GM18870 (cell line): ENCODE measurements around the gene SLC15A1.

Experiments
- ATAC-seq: cut with Tn5 transposase; IDR thresholded peaks from one replicate; pipeline ENCODE4 v1.9.1; 2021; ENCODE audit warnings: moderate library complexity; ENCODE audit not compliant: unreplicated experiment

SLC15A1 gene

DNA sequence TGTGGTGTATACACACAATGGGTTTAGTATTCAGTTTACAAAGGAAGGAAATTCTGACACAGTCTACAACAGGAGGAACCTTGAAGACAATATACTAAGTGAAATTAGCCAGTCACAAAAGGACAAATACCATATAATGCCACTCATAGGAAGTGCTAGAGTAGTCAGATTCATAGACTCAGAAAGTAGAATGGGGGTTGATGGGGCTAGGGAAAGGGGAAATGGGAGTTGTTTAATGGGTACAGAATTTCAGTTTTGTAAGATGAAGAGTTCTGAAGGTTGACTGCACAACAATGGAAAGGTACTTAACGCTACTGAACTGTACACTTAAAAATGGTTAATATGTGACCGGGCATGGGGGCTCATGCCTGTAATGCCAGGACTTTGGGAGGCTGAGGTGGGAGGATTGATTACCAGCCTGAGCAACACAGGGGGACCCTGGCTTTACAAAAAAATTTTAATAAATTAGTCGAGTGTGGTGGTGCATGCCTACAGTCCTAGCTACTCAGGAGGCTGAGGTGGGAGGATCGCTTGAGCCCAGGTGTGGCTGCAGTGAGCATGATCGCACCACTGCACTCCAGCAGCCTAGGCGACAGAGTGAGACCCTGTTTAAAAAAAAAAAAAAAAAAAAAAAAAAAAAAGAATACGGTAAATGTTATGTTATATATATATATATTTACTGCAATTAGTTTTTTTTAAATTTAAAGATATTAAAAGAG lies 45.0 kb downstream of the SLC15A1 start:
- no peak for ATAC-seq

DNA sequence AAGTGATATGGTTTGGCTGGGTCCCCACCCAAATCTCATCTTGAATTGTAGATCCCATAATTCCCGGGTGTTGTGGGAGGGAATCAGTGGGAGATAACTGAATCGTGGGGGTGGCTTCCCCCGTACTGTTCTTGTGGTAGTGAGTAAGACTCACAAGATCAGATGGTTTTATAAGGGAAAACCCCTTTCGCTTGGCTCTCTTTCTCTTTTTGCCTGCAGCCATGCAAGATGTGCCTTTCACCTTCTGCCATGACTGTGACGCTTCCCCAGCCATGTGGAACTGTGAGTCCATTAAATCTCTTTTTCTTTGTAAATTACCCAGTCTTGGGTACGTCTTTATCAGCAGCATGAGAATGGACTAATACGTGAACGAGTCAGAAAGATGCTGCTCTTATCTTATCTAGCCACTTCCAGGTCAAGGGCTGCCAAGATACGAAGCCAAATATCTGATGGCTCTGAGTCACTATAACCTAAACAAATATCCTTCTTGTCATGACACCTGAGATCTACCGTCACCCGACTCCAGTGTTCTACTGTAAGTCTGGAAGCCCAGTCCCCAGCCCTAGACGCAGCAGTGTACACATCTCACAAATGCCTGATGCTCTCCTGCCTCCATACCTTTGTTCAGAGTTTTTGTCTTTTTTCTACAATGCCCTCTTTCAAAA lies 45.9 kb downstream of the SLC15A1 start:
- ATAC-seq: no peak

GRCh38 chr13:98697791-98698190 lies 54.7 kb downstream of the SLC15A1 start:
- no peak for ATAC-seq

GRCh38 chr13:98693756-98694155 lies 58.7 kb downstream of the SLC15A1 start:
- ATAC-seq: no peak

DNA sequence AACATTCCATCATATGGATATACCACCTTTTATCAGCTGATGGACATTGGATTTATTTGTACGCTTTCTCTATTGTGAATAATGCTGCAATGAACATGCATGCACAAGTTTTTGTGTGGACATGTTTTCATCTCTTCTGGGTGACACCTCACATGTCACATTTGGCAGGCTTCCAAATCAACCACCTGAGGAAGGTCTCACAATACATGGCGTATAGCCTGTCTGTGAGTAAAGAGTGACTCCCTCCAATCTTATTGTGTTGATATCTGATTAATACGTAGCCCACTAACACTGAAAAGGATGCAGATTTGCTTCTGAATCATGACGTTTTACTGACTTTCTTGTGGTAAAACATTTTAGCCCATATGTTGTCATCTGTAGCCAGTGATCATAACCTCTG lies 61.1 kb downstream of the SLC15A1 start:
- no peak for ATAC-seq

DNA sequence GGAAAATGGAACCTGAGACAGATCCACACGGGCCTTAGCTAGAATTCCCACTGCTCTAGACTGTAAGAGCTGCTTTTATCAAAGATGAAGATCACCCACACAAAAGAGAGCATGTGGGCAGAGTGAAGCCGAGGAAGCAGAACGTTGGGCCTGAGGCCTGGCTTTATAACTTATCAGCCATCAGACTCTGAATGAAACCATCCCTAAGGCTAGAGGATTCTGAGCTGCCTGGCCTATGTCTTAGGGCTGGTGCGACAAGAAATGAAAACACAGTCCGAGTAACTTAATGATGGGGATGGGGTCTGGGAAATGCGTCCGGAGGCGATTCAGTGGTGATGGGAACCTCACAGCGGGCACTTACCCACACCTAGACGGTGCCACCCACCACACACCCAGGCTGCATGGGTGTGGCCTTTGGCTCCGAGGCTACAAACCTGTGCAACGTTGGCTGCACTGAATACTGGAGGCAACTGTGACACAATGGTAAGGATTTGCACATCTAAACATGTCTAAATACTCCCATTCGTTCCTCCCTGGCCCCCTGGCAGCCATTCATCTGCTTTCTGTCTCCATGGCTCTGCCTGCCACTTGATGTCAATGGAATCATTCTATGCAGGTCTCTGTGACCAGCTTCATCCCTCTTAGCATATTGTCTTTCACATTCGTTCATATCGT lies 62.0 kb downstream of the SLC15A1 start:
- ATAC-seq: no peak

DNA sequence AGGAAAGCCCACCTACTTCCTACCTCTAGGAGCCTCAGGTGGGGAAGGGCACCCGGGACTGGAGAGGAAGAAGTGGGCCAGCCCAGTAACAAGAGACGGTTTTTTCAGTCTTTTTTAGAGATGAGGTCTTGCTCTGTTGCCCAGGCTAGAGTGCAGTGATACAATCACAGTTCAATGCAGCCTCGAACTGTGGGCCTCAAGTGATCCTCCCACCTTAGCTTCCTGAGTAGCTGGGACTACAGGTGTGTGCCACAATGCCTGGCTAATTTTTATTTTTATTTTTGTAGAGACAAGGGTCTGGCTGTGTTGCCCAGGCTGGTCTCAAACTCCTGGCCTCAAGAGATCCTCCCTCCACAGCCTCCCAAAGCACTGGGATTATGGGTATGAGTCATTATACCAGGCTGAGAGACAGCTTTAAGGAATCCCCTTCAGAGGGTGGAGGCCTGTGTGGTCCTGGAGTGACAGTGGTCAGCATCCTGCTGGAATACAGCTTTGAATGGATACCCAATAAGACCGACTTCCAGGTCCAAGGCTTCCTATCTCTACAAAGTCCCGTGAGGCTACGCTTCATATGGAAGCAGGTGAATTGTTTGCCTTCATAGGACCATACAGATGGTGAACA lies 63.0 kb downstream of the SLC15A1 start:
- ATAC-seq: no peak

DNA sequence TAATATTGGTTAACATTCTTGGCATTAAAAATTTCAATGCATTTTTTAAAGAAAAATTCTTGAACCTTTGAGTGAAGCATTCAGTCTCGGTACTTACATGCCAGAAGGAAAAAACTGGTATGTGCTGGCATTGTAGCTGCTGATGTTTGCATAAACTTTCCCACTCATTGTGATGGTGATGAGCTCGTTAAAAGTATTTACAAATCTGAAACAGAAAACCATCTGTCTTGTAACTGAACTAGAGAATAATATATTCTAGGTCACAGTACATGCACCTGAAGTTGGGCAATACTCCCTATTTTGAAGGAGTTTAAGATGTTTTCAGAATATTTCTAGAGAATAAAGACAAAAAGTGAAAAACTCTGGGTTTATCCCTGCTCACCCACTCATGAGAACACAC lies 64.1 kb downstream of the SLC15A1 start:
- ATAC-seq: no peak

- ATAC-seq: no peak
These were observed 65.2 kb downstream of the SLC15A1 start for GRCh38 chr13:98687319-98687718.

GRCh38 chr13:98686270-98686669 lies 66.2 kb downstream of the SLC15A1 start:
- no peak for ATAC-seq

- no peak for ATAC-seq
These were observed 67.3 kb downstream of the SLC15A1 start for GRCh38 chr13:98685146-98685545.

DNA sequence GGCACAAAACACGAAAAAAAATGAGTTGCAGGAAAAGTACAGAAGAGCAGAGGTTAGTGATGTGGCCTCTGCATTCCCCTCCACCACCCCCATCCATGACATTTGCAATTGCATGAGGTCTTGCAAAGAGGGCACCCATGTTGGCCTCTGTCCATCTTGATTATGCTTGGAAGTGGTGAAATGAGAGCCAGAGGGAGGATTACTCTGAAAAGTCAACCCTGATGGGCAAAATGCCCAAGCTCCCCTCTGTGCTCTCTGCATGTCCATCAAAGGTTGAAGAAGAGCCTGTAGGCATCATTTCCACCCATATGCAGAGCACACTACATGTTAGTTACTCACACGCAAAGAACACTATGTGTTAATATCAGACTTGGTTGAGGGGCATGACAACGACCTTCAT lies 71.4 kb downstream of the SLC15A1 start:
- ATAC-seq: no peak

DNA sequence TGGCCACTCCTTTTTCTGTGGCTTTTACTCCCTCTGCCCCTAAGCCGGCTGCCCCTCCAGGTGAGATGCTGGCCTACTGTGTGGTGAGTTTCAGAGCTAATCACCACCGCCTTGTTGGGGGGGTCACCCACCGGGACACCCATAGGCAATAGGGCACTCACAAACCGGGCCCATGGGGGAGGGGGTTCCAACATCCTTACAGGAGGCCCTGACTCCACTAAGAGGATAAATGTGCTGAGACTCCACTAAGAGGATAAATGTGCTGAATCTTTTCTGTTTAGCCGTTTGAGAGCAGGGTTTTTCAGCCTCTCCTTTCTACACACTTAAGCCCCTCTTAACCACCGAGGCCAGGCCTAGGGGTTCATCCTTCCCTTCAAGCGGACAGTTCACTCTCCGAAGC lies 73.7 kb downstream of the SLC15A1 start:
- ATAC-seq: no peak

DNA sequence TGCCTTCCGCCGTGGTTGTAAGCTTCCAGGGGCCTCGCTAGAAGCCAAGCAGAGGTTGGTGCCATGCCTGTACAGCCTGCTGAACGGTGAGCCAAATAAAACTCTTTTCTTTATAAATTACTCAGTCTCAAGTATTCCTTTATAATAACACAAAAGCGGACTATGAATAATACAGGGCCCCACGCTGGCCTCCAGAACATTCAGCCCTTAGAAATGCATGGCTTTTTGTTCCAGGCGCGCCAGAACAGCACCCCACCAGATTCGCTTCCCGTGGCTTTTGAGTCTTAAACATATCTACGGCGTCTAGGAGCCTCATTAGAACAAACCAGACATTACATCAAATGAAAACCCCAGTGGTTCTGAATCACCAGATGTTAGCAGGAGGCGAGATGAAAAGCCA lies 75.1 kb downstream of the SLC15A1 start:
- ATAC-seq: no peak

DNA sequence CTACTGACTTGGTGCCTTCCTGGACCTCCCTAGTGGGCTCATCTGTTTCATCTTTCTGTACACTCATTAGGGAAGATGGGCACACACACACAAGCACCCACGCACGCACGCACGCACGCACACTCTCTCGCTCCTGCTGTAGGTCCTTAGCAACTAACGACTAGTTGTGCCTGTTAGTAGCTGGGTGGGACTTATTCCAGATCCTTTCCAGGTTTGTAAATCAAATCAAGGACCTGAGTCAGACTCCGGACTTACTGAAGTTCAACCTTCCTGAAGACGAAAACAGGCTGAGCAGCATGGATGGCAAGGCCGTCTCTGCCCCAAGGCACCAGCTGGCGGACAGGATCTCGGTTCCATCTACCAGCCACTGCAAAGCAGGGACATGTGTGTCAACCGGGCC lies 76.2 kb downstream of the SLC15A1 start:
- no peak for ATAC-seq

DNA sequence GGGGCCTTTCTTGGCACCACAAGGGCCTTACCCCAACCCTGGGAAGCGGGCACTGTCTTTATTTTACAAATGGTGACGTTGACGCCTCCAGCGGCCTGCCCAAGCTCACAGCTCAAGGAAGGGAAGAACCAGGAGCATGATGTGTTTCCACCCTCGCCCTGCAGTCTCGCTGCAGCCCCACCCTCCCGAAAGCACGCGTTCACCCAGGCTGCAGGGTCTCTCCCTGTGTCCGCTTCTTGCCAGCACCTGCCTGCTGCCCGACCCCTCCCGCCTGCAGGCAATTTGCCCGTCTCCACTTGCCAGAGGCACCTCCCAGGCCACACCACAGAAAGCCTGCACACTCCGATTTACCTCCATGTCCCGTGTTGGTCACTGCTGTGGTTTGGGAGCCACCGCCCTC lies 76.6 kb downstream of the SLC15A1 start:
- ATAC-seq: no peak

DNA sequence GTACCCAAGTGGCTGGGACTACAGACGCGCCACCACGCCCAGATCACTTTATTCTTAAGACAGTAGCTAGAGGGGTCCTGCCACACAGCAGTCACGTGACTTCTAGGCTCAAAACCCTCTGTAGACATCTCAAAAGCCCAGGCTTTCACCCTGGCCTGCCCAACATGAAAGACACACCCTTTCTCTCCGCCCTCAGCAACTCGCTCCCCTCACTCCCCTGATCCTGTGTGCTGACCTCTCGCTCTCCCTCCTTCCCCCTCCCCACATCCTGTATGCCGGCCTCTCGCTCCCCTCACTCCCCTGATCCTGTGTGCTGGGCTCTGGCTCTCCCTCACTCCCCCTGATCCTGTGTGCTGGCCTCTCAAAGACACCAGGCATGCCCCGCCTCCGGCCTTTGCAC lies 77.4 kb downstream of the SLC15A1 start:
- no peak for ATAC-seq

DNA sequence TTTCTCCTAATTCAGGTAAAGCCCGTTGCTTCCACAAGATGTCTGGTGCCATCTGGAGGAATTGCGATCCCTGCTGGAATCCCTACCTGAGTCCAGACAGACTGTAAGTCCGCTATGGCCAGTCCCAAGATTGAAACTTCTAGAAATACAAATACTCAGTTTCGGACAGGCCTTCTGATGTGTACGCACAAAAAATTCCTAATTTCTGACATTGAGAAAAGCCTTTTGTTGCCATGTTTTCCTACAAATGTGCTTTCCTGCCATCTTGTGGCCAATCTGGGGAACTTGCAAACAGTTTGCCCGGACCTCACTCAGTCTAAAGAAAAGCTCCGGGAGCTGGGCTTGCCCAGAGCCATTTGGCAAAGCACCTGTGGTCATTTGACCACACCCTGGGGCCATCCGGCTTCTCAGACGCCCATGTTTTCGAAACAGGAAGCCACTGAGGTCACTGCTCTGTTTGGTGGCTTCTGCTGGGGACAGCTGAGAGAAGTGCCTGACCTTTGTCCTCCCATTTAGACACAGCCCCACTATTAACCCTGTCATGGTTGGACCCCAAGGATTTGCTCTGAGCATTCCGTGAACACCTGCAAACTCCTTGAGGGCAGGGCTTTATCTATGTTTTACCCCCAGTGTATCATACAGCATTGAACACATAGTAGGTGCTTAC lies 79.4 kb downstream of the SLC15A1 start:
- ATAC-seq: peak; percentile 73

DNA sequence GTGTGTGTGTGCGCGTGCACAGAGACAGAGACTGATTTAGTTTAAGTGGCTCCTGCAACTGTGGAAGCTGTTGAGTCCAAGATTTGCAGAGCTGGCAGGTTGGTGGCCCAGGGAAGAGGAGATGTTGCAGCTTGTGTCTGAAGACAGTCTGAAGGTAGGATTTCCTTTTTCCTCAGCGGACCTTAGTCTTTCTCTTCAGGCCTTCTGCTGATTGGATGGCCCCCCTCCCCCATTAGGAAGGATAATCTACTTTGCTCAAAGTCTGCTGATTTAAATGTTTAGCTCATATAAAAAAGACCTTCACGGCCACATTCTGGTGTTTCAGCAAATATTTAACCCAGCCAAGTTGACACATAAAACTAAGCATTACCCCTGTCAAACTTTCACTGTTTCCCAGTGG lies 84.3 kb downstream of the SLC15A1 start:
- ATAC-seq: no peak

DNA sequence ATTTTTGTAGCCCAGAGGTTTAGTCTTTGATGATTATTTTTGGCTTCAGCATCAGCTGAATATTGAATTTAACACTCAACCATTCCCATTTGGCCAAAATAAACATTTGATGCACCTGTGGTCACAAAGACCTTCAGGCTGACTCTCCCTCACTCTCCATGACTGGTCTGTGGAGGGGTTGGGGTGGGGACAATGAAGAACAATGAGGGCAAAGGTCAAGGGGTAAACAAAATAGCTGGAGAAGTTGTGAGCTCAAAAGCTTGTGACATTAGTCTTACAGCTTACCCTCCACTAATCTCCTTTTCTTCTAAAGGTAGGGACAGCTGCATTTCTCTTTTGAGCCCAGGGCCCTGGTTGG lies 86.9 kb downstream of the SLC15A1 start:
- no peak for ATAC-seq

GRCh38 chr13:98664924-98665637 lies 87.4 kb downstream of the SLC15A1 start:
- ATAC-seq: no peak
